Aorta (tissue), 5 donors: ENCODE results near the gene SOCS2. TPM values are rescaled to one million over a fixed set of nuclear protein-coding genes. Genes with fewer than 3 reads are reported as not detected.
A peak's percentile ranks its signal among the peaks of the same experiment; 100 is the strongest.
"Not testable (repeated sequence)": the region's sequence is repeated elsewhere in the genome, so short reads cannot be mapped to it uniquely, and the experiment has no call there.

Experiments
- ATAC-seq: fragments of 200-7000 bp; cut with Tn5 transposase; one replicate; pipeline ENCODE4 v1.9.1; 2022; ENCODE audit warnings: moderate library complexity; ENCODE audit not compliant: low FRiP score
- DNase-seq, 2 donors: peaks; one replicate each; pipeline ENCODE4 v3.0.0-alpha.2; 2020
- H3K27ac ChIP-seq, 2 donors: one replicate each; pipeline ENCODE4 v1.5.1; 2013; ENCODE audit warnings: low read length in 2 of 2, mild to moderate bottlenecking in 2 of 2, moderate library complexity in 2 of 2, control low read depth in 1 of 2, inconsistent platforms in 1 of 2, low read depth in 1 of 2
- H3K27me3 ChIP-seq, 2 donors: one replicate each; pipeline ENCODE4 v1.6.1; 2013; ENCODE audit warnings: control low read depth in 1 of 2, low read length in 1 of 2, mild to moderate bottlenecking in 1 of 2, moderate library complexity in 1 of 2; ENCODE audit not compliant: insufficient read depth in 2 of 2, control insufficient read depth in 1 of 2
- H3K36me3 ChIP-seq, 2 donors: one replicate each; pipeline ENCODE4 v1.6.1; 2013; ENCODE audit warnings: control low read depth in 1 of 2, low read length in 1 of 2, mild to moderate bottlenecking in 1 of 2; ENCODE audit not compliant: insufficient read depth in 2 of 2, control insufficient read depth in 1 of 2
- H3K4me1 ChIP-seq, 2 donors: one replicate each; pipeline ENCODE4 v1.6.1; 2013; ENCODE audit warnings: low read length in 2 of 2, control low read depth in 1 of 2, mild to moderate bottlenecking in 1 of 2, moderate library complexity in 1 of 2; ENCODE audit not compliant: insufficient read depth in 2 of 2, control insufficient read depth in 1 of 2
- H3K4me3 ChIP-seq, 2 donors: one replicate each; pipeline ENCODE4 v1.5.1; 2013; ENCODE audit warnings: low read length in 2 of 2, control low read depth in 1 of 2, mild to moderate bottlenecking in 1 of 2
- H3K9me3 ChIP-seq: one replicate; pipeline ENCODE4 v1.6.1; 2013; ENCODE audit warnings: mild to moderate bottlenecking, low read length; ENCODE audit not compliant: control insufficient read depth
- WGBS, 2 donors: extraction: QIAGEN DNeasy Blood & Tissue Kit; methylation state at CpG; one replicate each; pipeline ENCODE4 v1.1.7; 2013; 5-methylcytosine and 5-hydroxymethylcytosine counted together
- intact Hi-C, 2 donors: fragments of 100-400 bp; cut with DNase I; formaldehyde crosslinking; loops; one replicate each; pipeline versions ENCODE4 v1.14.2 to v1.15.0; 2022
- polyA plus RNA-seq, 2 donors: library from polyadenylated mRNA; stranded (reverse); fragments of 200-250 nt; gene quantifications; one replicate each; pipeline ENCODE4 v1.2.3, GENCODE V29; 2013
- total RNA-seq, 2 donors: library from RNA; stranded (reverse); fragmentation: NEBNext Ultra II Directional; extraction: Animal tissue kit (Norgen Biotek cat#: 25700); gene quantifications; one replicate each; pipeline ENCODE4 v1.2.1, GENCODE V29; 2021
- donor health status: healthy with polysubstance abuse.
- donor health status: Bipolar disorder and iron deficiency.
- donor health status: DM: no; HTN: no; CAD: no.
- donor health status: DM: no; HTN: no; CAD: no.
- donor health status: DM: yes; HTN: yes; CAD: no.

Gene SOCS2
- total and polyA plus RNA-seq, 4 donors: 14.3 to 27.1 (median 23.6) TPM

- Histone ChIP-seq H3K27me3 (no peaks in the 10 kb centered on the region), H3K4me3 (no peak overlapping the region), H3K27ac (no peak overlapping the region), H3K36me3 (no peaks in the 10 kb centered on the region), H3K9me3 (no peaks in the 10 kb centered on the region), H3K4me1 (no peaks in the 10 kb centered on the region)
- intact Hi-C loops: no loop called here
- 52 to 66% methylated on average over 4 of the region's 4 CpGs for WGBS, 2 donors
- DNase-seq: no peak
- no peak for ATAC-seq
Observed at GRCh38 chr12:93612776-93613175, 40.3 kb downstream of the SOCS2 start.

GRCh38 chr12:93614917-93615596 lies 42.6 kb downstream of the SOCS2 start:
- DNase-seq: no peak
- WGBS, 2 donors: 69 to 71% methylated on average over 2 of the region's 2 CpGs
- ATAC-seq: no peak
- intact Hi-C loops: no loop called here
- Histone ChIP-seq H3K4me1 (no peaks in the 10 kb centered on the region), H3K4me3 (no peak overlapping the region), H3K27ac (no peak overlapping the region), H3K36me3 (no peaks in the 10 kb centered on the region), H3K27me3 (no peaks in the 10 kb centered on the region), H3K9me3 (no peaks in the 10 kb centered on the region)

GRCh38 chr12:93616584-93617101 lies 44.2 kb downstream of the SOCS2 start:
- Histone ChIP-seq H3K9me3 (no peaks in the 10 kb centered on the region), H3K36me3 (no peaks in the 10 kb centered on the region), H3K4me1 (no peaks in the 10 kb centered on the region), H3K27me3 (no peaks in the 10 kb centered on the region), H3K4me3 (no peak overlapping the region), H3K27ac (no peak overlapping the region)
- DNase-seq (no peak), ATAC-seq (no peak)
- WGBS, 2 donors: 86 to 87% methylated on average over 8 of the region's 8 CpGs
- intact Hi-C loops: no loop called here

DNA sequence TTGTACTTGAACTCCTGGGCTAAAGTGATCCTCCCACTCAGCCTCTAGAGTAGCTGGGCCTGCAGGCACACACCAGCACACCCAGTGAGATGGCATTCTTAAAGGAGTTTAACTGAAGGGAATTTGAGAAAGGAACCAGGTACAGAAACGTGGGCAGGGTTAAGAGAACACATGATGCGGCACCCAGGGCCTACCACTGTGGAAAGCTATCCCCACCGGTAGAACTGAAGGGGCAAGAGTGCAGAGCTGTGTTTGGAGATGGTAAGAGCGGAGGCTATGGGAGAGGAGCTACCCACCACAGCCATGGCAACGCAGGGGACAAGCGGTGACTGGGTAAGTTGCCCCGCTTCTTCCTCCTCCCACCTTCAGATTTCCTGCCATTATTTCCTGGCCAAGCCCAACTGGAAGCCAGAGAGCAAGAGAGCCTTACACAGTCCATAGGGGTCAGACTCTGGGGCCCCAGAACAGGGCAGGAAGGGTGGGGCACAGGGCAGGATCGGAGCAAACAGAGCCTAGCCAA lies 46.5 kb downstream of the SOCS2 start:
- WGBS, 2 donors: 97 to 98% methylated on average over 8 of the region's 8 CpGs
- DNase-seq (no peak), ATAC-seq (no peak)
- Histone ChIP-seq H3K27ac (no peak overlapping the region), H3K4me1 (no peaks in the 10 kb centered on the region), H3K27me3 (no peaks in the 10 kb centered on the region), H3K36me3 (no peaks in the 10 kb centered on the region), H3K9me3 (no peaks in the 10 kb centered on the region), H3K4me3 (no peak overlapping the region)
- intact Hi-C loops: no loop called here

DNA sequence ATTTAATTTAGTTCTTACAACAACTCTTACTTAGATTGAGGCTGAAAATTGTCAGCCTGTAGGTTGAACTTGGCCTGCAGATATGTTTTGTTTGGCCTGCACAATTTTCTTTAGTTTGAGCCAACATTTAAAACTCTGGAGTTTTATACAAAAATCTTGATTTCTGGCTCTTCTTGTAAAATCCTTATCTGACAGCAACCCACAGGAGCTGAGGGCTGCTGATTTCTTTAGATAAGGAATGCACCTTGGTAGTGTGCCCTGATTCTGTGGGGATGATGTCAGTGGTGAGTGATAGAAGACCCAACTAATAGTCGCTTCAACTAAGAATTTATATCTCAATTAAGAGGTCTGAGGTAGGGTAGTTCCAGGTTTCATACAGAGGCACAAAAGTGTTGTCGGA lies 49.5 kb downstream of the SOCS2 start:
- WGBS, 2 donors: 10 to 13% methylated on average over 2 of the region's 2 CpGs
- intact Hi-C loops: no loop called here
- Histone ChIP-seq H3K4me3 (no peak overlapping the region), H3K36me3 (no peaks in the 10 kb centered on the region), H3K27ac (peak overlapping the region; percentile 33 to 75), H3K9me3 (no peaks in the 10 kb centered on the region), H3K27me3 (no peaks in the 10 kb centered on the region), H3K4me1 (no peaks in the 10 kb centered on the region)
- no peak for ATAC-seq
- no peak for DNase-seq

- Histone ChIP-seq H3K9me3 (no peaks in the 10 kb centered on the region), H3K4me1 (no peaks in the 10 kb centered on the region), H3K27ac (peak overlapping the region; percentile 33 to 75), H3K36me3 (no peaks in the 10 kb centered on the region), H3K27me3 (no peaks in the 10 kb centered on the region), H3K4me3 (no peak overlapping the region)
- DNase-seq: peak in 1 of 2 donors; percentile 46
- peak; percentile 55 for ATAC-seq
- intact Hi-C loops: no loop called here
- WGBS, 2 donors: 1 to 6% methylated on average over 2 of the region's 2 CpGs
Observed at GRCh38 chr12:93622485-93622884, 50.0 kb downstream of the SOCS2 start.

GRCh38 chr12:93624595-93625294 lies 52.3 kb downstream of the SOCS2 start:
- Histone ChIP-seq H3K36me3 (no peaks in the 10 kb centered on the region), H3K9me3 (no peaks in the 10 kb centered on the region), H3K27me3 (no peaks in the 10 kb centered on the region), H3K27ac (no peak overlapping the region), H3K4me3 (no peak overlapping the region), H3K4me1 (no peaks in the 10 kb centered on the region)
- DNase-seq (no peak), ATAC-seq (no peak)
- WGBS, 2 donors: 75 to 78% methylated on average over 2 of the region's 2 CpGs
- intact Hi-C loops: loop anchor here in 1 of 2 donors (2.0 kb wide), 1 partner anchor 50 kb away; no protein-coding TSS in a partner anchor

- 91 to 96% methylated on average over 8 of the region's 8 CpGs for WGBS, 2 donors
- not testable (repeated sequence) for H3K27ac ChIP-seq, H3K27me3 ChIP-seq, H3K4me1 ChIP-seq, H3K4me3 ChIP-seq, H3K36me3 ChIP-seq, H3K9me3 ChIP-seq, DNase-seq, ATAC-seq
- intact Hi-C loops: loop anchor here in 1 of 2 donors (2.0 kb wide), 1 partner anchor 50 kb away; no protein-coding TSS in a partner anchor
Observed at GRCh38 chr12:93625295-93625645, 52.8 kb downstream of the SOCS2 start.
